Stimulated activated CD8-positive, alpha-beta memory T cell treated with anti-CD3 and anti-CD28 coated beads, Interleukin-12 subunit alpha, Interleukin-12 subunit beta, amount 100 ng/mL, for 1 hour (primary cell): Measurements from ENCODE around the gene ARHGAP28.
"Not testable (repeated sequence)": the region's sequence is repeated elsewhere in the genome, so short reads cannot be mapped to it uniquely, and the experiment has no call there.

Experiments
- DNase-seq: peaks from one replicate; pipeline ENCODE4 v3.0.0-alpha.2; 2020; ENCODE audit warnings: low read depth

Gene ARHGAP28

DNA sequence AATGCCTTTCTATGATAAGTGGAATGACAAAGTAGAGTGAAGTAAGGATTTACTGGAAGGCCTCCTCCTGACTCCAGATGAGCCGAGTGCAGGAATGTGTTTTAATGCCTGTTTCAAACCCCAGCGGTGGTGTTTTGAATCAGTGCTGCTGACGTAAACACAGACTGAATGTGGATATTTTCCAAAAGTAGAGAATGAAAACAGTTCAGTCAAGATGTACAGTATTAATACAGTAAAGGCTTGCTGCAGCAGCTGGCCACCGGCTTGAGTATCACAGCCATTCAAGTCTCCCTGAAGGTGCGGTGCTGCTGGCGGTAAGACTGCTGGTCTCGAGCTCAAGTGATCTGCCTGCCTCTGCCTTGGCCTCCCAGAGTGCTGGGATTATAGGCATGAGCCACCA, 46.7 kb downstream of the ARHGAP28 start:
- no peak for DNase-seq

GRCh38 chr18:6777509-6777908, 48.0 kb downstream of the ARHGAP28 start:
- DNase-seq, result no peak

DNA sequence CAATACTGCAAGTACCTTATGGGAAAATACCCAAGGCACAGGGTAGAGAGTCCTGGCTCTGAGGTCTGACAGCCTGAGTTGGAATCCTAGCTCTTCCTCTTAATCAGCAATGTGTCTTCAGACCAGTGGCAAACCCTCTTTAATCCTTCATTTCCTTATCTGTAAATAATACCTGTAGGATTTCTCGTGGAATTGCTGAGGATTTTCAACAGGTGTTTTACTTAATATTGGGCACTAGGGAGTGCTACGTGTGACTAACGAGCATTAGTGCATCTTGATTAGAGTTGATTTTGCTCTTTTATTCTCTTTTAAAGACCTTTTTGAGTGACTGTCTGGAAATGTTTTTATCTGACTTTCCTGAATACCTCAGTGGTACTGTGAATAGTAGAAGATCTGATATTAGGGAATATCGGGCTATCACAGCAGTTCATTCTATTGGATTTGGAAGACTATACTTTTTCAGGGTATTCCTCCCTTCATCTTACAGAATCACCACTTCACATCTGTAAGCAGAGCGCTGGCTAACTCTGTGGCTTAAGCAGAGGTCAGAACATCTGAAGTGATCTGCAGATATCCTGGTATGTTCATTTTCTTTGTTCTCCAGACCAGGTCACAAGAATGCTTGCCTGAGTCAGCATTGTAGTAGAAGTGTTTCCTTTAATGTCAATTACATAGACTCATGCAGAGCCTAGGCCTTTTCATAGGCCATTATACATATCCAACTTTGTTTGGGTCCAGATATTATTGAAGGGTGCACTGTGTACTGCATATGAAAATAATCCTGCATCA, 49.1 kb downstream of the ARHGAP28 start:
- DNase-seq, result no peak

- DNase-seq, result no peak
Observed at GRCh38 chr18:6781142-6781714, 51.7 kb downstream of the ARHGAP28 start.

- DNase-seq, result no peak
Observed at GRCh38 chr18:6781796-6782195, 52.3 kb downstream of the ARHGAP28 start.

DNA sequence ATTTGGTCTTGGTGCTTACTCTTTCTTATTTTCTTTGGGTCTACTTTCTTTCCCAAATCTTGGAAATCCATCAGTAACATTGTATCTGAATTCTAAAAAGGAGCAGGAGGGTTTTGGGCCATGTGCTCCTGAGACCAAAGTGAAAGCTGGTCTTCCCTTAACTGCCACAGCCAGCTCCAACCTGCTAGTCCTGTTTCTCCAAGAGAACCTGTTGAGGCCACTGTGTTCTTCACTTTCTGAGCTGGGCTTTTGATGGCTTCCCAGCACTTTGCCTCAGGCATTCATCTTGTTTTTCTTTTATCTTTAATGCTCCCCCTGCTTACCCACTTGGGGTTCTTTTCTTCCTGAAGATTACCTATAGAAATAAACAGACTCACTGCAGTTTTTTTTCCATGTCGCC, 53.3 kb downstream of the ARHGAP28 start:
- DNase-seq, result no peak

DNA sequence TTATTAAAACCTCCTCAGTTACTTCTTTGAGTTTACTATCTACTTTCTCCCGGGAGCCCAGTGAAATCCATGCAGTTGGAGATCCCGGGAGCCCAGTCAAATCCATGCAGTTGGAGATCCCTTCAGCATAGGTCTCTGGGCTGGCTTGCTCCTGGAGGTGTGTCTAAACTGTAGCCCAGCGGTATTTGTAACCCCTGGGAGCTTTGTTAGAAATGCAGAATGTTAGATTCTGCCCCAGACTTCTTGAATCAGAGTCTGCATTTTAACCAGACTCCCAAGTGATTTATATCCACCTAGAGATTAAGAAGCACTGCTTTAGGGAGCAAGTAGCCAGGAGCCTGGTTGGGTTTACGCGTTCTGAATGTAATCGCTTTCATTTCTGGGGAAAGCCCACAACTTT, 54.5 kb downstream of the ARHGAP28 start:
- DNase-seq, result no peak

DNA sequence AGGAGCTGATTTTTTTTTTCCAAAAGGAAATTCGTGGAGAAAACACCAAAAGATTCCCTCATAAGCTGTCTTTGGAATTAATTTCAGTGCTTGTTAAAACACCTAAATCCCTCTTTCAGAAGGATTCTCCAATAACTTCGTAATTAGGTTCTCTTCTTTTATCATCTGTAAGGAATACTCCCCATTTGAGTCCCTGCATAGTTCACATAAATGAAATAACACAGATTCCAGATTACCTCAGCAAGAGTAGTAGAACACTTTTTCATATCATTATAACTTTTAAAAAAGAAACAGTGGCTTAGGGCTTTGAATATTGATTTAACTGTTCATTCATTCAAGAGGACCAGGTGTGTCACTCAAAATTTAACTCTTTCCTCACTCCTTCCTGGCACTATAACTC, 55.5 kb downstream of the ARHGAP28 start:
- DNase-seq, result no peak

- DNase-seq, result no peak
Observed at GRCh38 chr18:6785411-6785810, 55.9 kb downstream of the ARHGAP28 start.

DNA sequence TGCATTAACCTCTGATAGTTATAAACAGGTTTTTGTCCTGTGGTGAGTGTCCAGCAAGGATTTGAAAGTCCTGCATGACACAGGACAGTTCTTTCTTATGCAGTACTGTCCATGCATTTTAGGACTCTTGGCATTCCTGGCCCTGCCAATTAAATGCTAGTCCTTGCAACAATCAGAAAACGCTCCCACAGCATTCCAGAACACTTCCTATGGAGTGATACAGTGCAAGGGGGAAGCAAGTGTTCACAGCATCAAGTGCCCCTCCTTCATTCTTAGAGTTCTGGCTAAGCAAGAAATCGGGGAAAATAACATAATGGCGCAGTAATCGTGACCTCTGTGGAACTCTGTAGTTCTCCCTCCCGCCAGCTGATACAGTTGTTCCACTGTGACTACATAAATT, 62.9 kb downstream of the ARHGAP28 start:
- DNase-seq, result no peak

DNA sequence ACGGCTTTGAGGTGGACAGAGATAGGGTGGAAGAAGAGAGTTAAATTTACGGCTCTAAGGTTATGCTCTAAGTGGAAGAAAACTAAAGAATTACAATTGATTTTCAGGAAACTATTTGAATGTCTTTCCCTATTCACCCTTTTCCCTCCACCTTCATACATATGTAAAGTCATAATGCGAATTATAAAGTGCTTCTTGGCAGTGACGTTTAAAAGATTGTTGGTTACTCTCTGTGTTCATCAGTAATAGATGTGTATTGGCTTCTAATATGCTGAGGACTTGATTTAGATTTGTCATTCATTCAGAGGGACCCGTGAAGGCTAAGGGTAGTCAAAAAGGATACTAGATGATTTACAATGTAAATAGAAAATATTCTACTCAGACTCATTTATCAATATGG, 63.9 kb downstream of the ARHGAP28 start:
- no peak for DNase-seq

GRCh38 chr18:6793986-6794385, 64.5 kb downstream of the ARHGAP28 start:
- DNase-seq, result no peak

DNA sequence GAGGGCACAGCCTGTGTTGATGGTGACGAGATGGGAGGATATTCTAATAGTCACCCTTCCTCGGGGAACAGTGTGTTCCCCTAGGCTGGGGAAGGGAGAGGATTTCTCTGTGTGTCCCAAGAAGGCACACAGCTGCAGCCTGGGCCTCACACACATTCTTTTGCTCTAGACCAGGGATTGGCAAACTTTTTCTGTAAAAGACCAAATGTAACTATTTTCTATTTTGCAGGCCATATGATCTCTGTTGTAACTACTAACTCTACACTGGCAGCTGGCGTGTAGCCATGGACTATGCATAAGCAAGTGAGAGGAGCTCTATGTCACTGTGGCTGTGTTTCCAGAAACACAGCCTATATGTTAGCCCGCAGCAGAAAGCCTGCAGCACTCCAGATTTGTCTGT, 65.8 kb downstream of the ARHGAP28 start:
- DNase-seq, result no peak

- no peak for DNase-seq
Observed at GRCh38 chr18:6796511-6796910, 67.0 kb downstream of the ARHGAP28 start.

GRCh38 chr18:6797171-6797570, 67.7 kb downstream of the ARHGAP28 start:
- DNase-seq, result no peak

GRCh38 chr18:6798896-6799295, 69.4 kb downstream of the ARHGAP28 start:
- DNase-seq, result no peak

- DNase-seq, result not testable (repeated sequence)
Observed at GRCh38 chr18:6800309-6800708, 70.8 kb downstream of the ARHGAP28 start.

GRCh38 chr18:6807515-6808257, 78.2 kb downstream of the ARHGAP28 start:
- no peak for DNase-seq

DNA sequence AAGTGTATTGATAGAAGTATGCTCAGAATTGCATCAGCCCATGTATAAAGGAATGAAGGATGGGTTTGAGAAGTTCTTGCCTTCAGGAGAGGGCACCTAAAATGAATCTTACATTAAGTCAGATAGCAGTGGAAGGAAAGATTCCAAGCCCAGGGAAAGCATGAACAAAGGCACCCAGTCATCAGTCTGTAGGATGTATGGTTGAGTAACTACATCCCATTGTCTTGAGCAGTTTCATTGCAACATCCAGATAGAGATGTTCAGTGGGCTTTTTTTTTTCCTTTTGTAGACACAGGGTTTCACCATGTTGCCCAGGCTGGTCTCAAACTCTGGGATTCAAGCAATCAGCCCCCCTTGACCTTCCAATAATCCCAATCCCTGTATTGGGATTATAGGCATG, 80.7 kb downstream of the ARHGAP28 start:
- no peak for DNase-seq

DNA sequence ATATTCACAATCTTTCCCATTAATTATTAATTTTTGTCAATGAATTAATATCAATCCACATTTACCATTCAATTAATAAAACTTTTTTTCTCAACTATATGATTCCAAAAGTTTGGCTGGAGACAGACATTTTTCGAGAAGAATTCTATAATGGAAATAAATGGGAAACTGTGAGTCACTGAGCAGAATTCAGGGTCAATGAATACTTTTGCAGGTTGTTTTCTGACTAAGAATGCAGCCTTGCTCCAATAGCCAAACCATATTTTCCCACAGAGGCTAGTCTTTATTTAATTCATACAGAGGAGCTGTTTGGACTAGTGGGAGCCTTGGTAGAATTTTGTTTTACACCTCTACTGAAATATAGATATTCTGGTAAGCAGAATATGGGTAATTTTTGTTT, 82.3 kb downstream of the ARHGAP28 start:
- DNase-seq, result no peak

DNA sequence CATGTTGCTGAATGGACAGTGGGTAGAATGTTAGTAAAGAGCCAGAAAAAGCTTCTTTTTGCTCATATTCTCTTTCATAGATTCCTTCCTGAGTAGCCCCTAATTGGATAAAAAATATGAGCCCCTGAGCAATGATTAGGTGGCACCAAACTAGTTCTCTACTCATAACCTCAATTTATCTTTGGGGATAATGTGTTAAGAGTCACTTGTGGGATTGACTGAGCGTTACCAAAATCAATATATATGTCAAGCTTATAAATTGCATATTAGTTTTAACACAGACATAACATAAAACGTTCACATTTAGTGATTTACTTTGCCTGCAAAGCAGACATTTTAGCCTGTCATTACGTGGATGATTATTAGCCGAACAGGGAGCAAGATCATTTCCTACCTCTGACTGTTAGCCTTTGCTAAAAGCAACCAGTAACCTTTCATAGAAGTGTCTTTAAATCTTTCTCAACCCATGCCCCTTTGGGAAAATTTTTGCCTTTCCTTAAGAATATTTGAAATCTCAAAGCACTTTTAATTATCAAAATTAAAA, 85.4 kb downstream of the ARHGAP28 start:
- DNase-seq, result no peak

GRCh38 chr18:6816154-6816553, 86.6 kb downstream of the ARHGAP28 start:
- no peak for DNase-seq

DNA sequence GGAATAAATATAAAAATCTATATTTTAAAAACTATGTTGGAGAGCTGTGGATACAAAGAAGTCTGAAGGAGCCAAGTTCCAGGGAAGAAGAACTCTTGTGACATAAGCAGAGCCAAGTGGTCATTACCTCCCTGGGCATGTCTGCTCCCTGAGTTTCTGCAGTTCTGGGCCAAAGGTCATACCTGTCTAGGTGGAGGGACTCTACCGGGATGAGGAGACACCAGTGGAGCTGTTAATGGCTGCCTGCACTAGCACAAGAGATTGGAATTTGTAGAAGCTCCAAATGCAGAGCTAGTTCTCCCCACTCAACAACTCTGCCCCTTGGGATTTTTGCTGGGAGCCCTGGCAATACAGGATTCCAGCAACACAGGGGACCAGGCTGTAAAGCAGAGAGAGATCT, 89.8 kb downstream of the ARHGAP28 start:
- DNase-seq, result no peak
